DMS53 treated with DMSO at 0.1 percent for 48 hours (cell line): Measurements from ENCODE around the gene C1orf52.

Experiments
- DNase-seq: peaks from one replicate; lab custom pipeline; 2025; ENCODE audit not compliant: unreplicated experiment; lab: John Stamatoyannopoulos, UW

Gene C1orf52

DNA sequence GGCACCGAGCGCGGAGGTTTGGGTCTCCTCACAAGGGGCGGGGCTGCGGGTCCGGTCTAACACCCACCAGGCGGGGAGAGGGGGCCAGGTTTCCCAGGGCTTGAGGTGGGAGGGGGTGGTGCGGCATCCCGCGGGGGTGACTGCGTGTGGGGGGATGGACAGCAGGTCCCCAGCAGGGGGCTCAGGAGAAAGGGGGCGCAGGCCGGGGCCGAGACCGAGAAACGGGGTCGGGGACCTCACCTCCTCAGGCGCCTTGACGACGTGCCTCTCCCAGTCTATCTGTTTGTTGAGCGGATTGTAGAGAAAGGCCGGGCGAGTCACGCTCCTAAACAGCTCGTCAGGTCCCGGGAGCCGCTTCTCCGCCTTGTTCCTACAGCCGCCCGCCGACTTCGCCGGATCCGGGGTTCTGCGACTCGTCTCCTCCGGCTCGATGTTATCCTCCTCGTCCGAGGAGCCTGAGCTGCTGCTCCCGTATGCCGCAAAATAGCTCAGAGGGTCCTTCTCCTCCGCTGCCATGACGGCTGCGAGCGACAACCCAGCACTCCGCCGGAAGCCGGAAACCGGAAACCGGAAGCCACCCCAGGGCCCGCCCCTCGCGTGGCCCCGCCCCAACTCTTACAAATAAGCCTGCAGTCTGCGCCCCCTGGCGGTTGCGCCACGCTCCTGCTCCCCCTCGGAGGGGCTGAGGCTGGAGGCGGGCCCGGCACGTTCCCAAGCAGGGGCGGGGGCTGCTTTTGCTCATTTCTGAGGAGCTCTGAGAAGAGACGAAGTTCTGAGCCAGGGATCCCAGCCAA, at the start of gene C1orf52:
Gene C1orf52 (minus strand): TSS at position 545 of the 794 bp plus-strand sequence. CDS start 29 bp downstream, at position 516.
- DNase-seq, result peak; percentile 89

DNA sequence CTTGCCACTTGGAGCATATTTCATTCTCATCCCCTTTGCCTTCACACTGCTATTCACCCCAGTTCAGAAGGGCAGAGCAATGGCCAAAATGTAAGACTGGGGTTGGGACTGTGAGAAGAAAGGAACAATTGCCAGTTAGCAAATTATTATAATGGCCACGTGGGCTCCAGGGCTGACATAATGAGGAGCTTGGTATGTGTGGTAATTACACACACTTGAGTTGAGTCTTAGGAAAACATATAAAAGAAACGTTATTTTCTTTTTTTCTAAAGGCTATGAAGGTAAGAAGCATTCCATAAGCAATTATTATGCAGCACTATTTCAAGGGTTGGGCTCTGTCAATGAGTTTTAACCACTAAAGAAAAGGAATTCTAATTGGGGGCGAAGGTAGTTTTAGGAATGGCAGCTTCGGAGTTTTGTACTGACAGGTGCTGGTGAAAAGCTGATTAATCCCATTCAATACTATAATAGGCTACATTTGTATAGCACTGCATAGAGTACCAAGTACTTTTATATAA, 49.4 kb upstream of the C1orf52 start:
- DNase-seq, result no peak

DNA sequence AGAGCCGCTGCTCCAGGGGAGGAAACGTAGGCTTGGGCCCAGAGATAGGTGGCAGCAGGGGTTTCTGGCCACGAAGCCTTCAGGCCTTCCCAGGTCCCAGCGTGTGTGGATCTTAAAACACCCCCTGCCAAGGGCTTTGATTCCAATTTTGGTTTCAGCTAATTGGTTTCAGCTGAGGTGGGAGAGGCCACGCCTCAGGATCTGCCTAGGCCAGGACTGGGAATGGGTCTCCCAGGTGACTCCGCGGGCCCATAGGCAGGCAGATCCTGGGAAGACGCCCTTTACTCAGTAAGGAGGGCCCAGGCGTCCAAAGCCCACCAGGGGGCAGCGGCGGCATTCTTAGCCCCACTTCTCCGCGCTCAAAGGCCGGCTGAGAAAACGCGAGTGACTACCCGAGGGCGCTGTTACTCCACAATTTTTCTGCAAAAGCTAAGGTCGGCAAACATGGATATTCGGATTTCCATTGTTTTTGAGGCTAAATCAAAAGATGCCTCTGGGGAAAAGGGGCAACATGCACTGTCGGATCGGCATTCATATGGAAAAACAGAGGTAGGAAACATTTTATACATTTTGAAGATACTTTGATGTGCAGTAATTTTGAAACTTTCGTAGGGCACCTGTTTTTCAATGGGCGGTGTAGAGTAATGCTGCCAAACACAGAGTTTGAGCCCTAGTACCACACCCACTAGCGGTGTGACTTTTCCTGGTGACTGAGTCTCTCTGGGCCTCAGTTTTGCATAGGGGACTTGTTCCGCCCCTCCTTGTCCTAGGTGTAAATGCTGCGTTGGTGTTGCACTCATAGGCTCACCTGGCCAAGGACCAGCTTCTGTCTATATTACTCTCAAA, 48.7 kb upstream of the C1orf52 start:
- DNase-seq, result peak; percentile 26

DNA sequence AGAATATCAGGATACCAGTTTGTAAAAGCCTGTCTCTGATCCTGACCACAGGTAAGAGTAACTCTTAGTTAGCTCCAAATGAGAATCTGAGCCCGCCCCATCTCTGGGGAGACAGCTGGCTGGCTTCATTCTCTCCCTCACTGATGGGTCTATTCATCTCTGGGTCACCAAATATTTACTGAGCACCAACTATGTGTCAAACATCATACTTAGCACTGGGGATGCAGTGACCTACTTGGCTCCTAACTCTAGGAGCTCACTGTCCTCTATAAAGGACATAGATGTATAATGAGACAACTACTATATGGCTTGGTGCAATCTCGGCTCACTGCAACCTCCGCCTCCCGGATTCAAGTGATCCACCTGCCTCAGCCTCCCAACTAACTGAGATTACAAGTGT, 46.8 kb upstream of the C1orf52 start:
- DNase-seq, result no peak

DNA sequence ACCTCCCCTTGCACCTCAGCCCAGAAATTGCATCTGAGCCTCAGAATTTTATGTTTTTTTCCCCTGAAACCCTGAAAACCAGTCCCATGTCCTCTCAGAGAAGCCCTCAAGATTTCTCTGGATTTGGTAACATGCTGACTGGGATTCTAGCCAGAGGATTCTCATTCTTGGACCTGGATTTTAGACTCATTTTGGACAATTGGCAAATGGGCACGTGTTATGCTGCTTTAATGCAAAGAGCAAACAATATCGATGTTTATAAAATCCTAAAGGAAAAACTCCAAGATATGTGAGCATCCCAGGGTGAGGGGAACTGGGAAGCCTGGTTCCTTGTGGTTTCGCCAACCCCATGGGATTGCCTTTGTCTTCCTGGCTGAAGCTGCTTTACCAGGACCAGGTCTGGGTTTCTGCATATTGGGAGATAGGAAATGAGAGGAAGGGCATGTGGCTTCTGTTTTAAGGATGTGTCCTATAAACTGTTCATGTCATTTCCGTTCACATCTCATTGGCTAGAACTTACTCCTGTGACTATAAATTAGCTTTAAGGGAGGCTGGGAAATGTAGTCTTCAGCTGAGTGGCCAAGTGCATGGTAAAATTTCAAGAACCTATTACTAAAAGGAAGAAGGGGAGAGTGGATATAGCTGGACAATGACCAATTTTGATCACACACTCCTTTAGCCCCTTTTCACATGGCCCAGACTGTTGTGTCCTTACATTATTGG, 44.1 kb upstream of the C1orf52 start:
- no peak for DNase-seq

DNA sequence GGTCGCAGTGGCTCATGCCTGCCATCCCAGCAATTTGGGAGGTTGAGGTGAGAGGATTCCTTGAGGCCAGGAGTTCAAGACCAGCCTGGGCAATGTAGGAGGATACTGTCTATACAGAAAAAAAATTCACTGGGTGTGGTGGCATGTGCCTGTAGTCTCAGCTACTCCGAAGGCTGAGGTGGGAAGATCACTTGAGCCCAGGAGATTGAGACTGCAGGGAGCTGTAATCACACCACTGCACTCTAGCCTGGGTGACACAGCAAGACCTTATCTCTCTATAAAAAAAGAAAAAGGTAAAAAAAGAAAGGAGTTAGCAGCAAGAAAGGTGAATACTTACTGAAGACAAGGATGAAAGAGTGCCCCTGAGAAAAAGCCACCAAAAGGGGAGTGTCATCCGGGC, 40.7 kb upstream of the C1orf52 start:
- DNase-seq, result no peak

GRCh38 chr1:85297855-85298629, 38.6 kb upstream of the C1orf52 start:
- peak; percentile 98 for DNase-seq

DNA sequence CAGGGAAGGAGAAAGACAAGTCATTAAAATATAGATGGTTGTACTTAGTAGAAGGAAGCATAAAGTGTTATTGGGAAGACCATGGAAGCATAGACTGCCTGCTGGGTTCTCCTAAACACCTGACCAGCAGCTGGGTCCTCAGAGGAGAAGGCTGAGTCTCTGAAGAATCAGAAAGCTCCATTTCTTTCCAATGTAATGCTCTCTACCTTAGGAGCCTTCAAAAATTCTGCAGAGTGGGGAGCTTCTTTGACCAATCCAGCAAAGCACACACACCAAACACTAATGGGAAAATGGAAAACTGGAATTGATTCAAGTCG, 38.0 kb upstream of the C1orf52 start:
- no peak for DNase-seq

GRCh38 chr1:85296980-85297379, 37.5 kb upstream of the C1orf52 start:
- DNase-seq, result no peak

DNA sequence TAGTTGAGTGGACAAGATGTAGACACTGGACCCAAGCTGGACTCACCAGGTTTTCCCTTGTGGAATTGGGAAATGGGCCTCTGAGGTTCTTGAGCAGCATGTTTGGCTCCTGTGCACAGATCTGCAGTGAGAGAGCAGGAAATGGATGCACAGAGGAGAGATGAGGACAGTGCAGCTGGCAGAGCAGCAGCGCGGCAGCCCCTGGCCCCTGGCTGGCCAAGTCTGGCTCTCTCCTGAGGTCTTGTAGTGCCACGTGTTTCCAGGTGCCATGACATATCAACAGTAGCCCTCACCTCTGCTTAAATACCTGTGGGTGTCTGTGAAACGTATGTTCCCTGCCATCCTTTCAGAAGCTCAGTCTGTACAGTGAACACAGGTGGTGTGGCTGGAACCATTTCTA, 36.2 kb upstream of the C1orf52 start:
- no peak for DNase-seq

- DNase-seq, result no peak
These were observed 35.6 kb upstream of the C1orf52 start for GRCh38 chr1:85295006-85295431.

DNA sequence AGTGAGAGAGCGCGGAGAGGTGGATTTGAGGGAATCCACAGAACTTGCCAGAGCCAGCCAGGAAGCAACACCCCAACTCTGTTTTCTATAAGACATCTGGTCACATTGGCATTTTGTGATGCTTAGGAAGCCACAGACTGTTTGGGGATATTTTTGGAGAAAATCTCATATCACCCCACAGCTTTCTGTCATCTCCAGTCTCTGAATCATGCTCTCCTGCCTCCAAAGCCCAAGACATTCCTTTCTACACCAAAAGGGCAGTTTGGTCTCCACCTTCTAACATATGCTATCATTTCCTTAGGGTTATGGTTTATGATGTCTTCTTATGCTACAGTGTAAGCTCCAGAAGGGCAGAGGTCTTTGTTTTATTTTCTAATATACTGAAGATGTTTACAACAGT, 31.4 kb upstream of the C1orf52 start:
- DNase-seq, result no peak

- DNase-seq, result no peak
These were observed 30.4 kb upstream of the C1orf52 start for GRCh38 chr1:85289848-85290335.

GRCh38 chr1:85289207-85289847, 29.9 kb upstream of the C1orf52 start:
- no peak for DNase-seq

DNA sequence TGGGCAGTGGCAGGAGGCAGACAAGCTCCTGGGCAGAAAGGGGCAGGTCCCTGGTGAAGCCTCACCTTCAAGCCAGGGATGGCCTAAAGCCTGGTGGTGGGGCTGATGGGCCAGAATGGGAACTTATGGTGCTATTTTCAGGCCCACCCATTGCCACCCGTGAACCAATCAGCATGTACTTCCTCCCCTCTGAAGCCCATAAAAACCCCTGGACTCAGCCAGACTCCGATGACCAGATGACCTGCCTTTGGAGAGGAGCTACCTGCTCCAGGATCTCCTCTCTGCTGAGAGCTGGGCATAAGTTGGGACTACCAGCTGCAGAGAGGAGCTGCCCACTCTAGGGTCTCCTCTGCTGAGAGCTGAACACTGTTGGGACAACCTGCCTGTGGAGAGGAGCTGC, 24.7 kb upstream of the C1orf52 start:
- no peak for DNase-seq

DNA sequence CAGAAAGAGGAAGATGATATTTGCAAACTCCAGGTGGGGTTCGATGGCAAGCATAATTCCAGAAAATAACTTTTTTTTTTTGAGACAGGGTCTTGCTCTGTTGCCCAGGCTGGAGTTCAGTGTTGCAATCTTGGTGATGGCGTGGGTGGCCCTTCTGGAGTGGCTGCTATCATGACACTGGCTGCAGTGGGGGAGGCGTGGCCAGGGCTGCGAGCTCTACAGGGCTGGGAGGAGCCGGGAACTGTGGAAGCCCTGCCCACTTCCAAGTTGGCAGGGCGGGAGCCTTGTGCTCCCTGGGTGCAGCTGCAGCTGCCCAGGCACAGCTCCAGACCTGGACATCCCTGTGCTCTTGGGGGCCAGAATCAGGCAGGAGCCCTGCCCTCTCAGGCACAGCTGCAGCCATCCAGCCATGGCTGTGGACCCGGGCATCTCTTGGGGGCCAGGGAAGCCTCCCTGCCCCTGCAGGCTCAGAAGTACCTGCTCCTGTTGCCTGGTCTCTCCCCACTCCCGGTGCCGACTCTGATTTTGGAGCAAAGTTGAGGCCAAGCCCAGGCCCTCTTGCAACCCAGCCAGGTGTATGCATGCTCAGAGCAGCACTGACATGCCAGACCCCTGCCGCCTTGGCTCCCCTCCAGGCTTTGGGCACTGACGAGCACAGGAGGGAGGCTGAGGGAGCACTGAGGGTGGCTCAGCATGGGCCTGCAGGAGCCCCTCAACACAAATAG, 24.2 kb upstream of the C1orf52 start:
- no peak for DNase-seq

GRCh38 chr1:85282424-85282823, 23.0 kb upstream of the C1orf52 start:
- DNase-seq, result no peak

- no peak for DNase-seq
These were observed 21.2 kb upstream of the C1orf52 start for GRCh38 chr1:85280636-85281035.

DNA sequence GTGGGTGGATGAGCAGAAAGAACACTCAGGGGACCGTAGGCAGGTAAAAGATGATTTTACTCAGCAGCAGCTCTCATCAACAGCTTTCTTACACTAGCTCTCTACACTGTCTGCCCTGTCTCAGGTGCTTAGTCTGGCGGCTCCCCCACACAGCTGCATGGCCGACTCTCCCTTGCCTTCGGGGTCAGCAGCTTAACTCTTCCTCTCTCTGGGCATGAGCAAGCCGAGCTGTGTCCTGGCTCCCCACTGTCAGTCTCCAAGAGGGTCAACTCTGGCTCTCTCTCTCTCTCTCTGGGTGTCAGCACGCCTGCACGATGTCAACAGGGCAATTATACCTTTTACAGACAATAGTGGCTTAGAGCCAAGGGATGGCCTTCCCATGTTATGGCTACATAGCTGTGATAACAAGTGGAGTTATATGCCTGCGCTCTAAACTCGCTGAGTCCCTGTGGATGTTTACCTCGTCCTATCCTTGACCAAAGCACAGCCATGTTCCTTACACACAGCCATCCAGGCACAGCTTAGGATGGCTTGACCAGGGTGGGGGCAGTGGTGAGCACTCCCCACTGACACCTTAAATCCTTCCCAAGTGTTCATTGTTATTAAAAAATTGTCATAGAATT, 20.1 kb upstream of the C1orf52 start:
- no peak for DNase-seq
